CMK (cell line): ENCODE measurements around the gene CYP8B1.

Experiments
- DNase-seq: peaks from one replicate; pipeline ENCODE4 v3.0.0-alpha.2; 2010; ENCODE audit warnings: low read depth

The CYP8B1 gene

GRCh38 chr3:42823351-42823750 lies 52.3 kb downstream of the CYP8B1 start:
- DNase-seq, result no peak

GRCh38 chr3:42822828-42823227 lies 52.9 kb downstream of the CYP8B1 start:
- no peak for DNase-seq
